Loucy (cell line): ENCODE data around the gene SRC.

Experiments
- CTCF ChIP-seq: fragments of 200-600 bp; sonication (generic); conservative IDR thresholded peaks from 2 replicates; pipeline ENCODE4 v1.5.1; 2014; ENCODE audit warnings: mild to moderate bottlenecking, antibody characterized with exemption, low read length
- EZH2phosphoT487 ChIP-seq: fragments of 200-600 bp; IDR thresholded peaks from 2 replicates; pipeline ENCODE4 v1.6.1; 2018; ENCODE audit warnings: antibody characterized with exemption, mild to moderate bottlenecking, moderate library complexity, borderline replicate concordance

GRCh38 chr20:37376791-37377190, 30.9 kb downstream of the SRC start:
- TF ChIP-seq CTCF: no peak
- TF ChIP-seq EZH2phosphoT487: no peak
